HCT116 (cell line): ENCODE data around the gene COX10. TPM values are rescaled to one million over a fixed set of nuclear protein-coding genes. Genes with fewer than 3 reads are reported as not detected.

Source experiments
- ATAC-seq: fragments of 200-7000 bp; cut with Tn5 transposase; 2 replicates; pipeline ENCODE4 v1.9.1; 2020; ENCODE audit warnings: mild to moderate bottlenecking, moderate library complexity
- BruUV-seq: library from RNA; stranded (reverse); fragments of 400-500 nt; replicated peaks from 2 replicates; lab custom pipeline; 2021; lab: Mats Ljungman, UMichigan
- CTCF ChIA-PET: fragments of 300-600 bp; sonication (Branson Sonifier 250); formaldehyde crosslinking; loops from one replicate; lab custom pipeline; 2021; ENCODE audit warnings: antibody characterized with exemption; lab: Charles Lee
- POLR2A ChIA-PET: fragments of 300-600, 350-600 bp; sonication (Branson Sonifier 250); formaldehyde crosslinking; loops from one replicate; lab custom pipeline; 2021; ENCODE audit warnings: antibody characterized with exemption; lab: Charles Lee
- RAD21 ChIA-PET, 2 experiments: fragments of 300-600 bp; sonication (Branson Sonifier 250); formaldehyde crosslinking; loops; one replicate each; lab custom pipeline; 2023; ENCODE audit warnings: low total read pairs in 2 of 2; ENCODE audit not compliant: uncharacterized antibody in 2 of 2, unreplicated experiment in 2 of 2, low non-redundant PET in 1 of 2; lab: Charles Lee
- DNase-seq: peaks from one replicate; pipeline ENCODE4 v3.0.0-alpha.2; 2010; ENCODE audit warnings: low read depth, low spot score
- H2AFZ ChIP-seq: fragments of 200-600 bp; shearing (Covaris generic), sonication (generic); 2 replicates; pipeline ENCODE4 v1.6.1; 2017; ENCODE audit warnings: low read depth, mixed run types, mixed read lengths, antibody characterized with exemption, low read length; ENCODE audit not compliant: poor library complexity, severe bottlenecking
- H3K27ac ChIP-seq: 2 replicates; pipeline ENCODE4 v1.5.1; 2012; ENCODE audit warnings: low read depth, low read length
- H3K27me3 ChIP-seq: fragments of 200-600 bp; sonication (generic); 2 replicates; pipeline ENCODE4 v1.6.1; 2016; ENCODE audit warnings: mixed run types, low read length, mixed read lengths; ENCODE audit not compliant: insufficient read depth
- H3K36me3 ChIP-seq, 2 experiments: fragments of 200-500 bp in 1 of 2; fragments of 200-600 bp in 1 of 2; sonication (Bioruptor generic) in 1 of 2; sonication (generic) in 1 of 2; 2 replicates each; pipeline versions ENCODE4 v1.5.1 to v1.6.1; 2014 to 2016; ENCODE audit warnings: low read length in 2 of 2, inconsistent platforms in 1 of 2, mixed read lengths in 1 of 2, mixed run types in 1 of 2; ENCODE audit not compliant: insufficient read depth in 2 of 2, control insufficient read depth in 1 of 2
- H3K4me1 ChIP-seq, 2 experiments: fragments of 200-600 bp in 1 of 2; sonication (generic) in 1 of 2; 2 replicates each; pipeline versions ENCODE4 v1.5.1 to v1.6.1; 2012 to 2017; ENCODE audit warnings: low read length in 2 of 2, inconsistent platforms in 1 of 2, mild to moderate bottlenecking in 1 of 2, mixed read lengths in 1 of 2, mixed run types in 1 of 2, moderate library complexity in 1 of 2; ENCODE audit not compliant: insufficient read depth in 2 of 2, control insufficient read depth in 1 of 2
- H3K4me2 ChIP-seq: fragments of 200-600 bp; sonication (generic); 2 replicates; pipeline ENCODE4 v1.6.1; 2017; ENCODE audit warnings: mixed run types, low read length, mixed read lengths
- H3K4me3 ChIP-seq, 2 experiments: fragments of 200-600 bp in 1 of 2; sonication (generic) in 1 of 2; replicated peaks in 1 of 2; 2 replicates each; pipeline ENCODE4 v1.5.1; 2011 to 2016; ENCODE audit warnings: low read length in 2 of 2, control low read depth in 1 of 2, low read depth in 1 of 2, mild to moderate bottlenecking in 1 of 2, mixed read lengths in 1 of 2, mixed run types in 1 of 2
- H3K79me2 ChIP-seq: fragments of 200-600 bp; sonication (generic); 2 replicates; pipeline ENCODE4 v1.6.1; 2017; ENCODE audit warnings: mild to moderate bottlenecking, mixed run types, low read length, moderate library complexity, mixed read lengths; ENCODE audit not compliant: insufficient read depth
- H3K9ac ChIP-seq: fragments of 200-600 bp; sonication (generic); 2 replicates; pipeline ENCODE4 v1.6.1; 2016; ENCODE audit warnings: low read length, mixed read lengths
- H3K9me2 ChIP-seq: fragments of 200-600 bp; sonication (generic), shearing (Covaris generic); 2 replicates; pipeline ENCODE4 v1.6.1; 2017; ENCODE audit warnings: mixed run types, mild to moderate bottlenecking, moderate library complexity; ENCODE audit not compliant: insufficient read depth
- H3K9me3 ChIP-seq, 2 experiments: fragments of 200-500 bp in 1 of 2; fragments of 200-600 bp in 1 of 2; sonication (Bioruptor generic) in 1 of 2; sonication (generic) in 1 of 2; 2 replicates each; pipeline ENCODE4 v1.6.1; 2014 to 2017; ENCODE audit warnings: low read length in 2 of 2, mixed read lengths in 2 of 2, inconsistent platforms in 1 of 2, low read depth in 1 of 2, mild to moderate bottlenecking in 1 of 2, mixed run types in 1 of 2, moderate library complexity in 1 of 2; ENCODE audit not compliant: control insufficient read depth in 1 of 2, insufficient read depth in 1 of 2
- H4K20me1 ChIP-seq: fragments of 200-600 bp; sonication (generic), shearing (Covaris generic); 2 replicates; pipeline ENCODE4 v1.6.1; 2017; ENCODE audit warnings: mixed run types, mild to moderate bottlenecking, moderate library complexity; ENCODE audit not compliant: insufficient read depth
- CBX3 ChIP-seq: IDR thresholded peaks from 2 replicates; pipeline ENCODE4 v1.6.1; 2012; ENCODE audit warnings: low read depth
- CEBPB ChIP-seq: IDR thresholded peaks from 2 replicates; pipeline ENCODE4 v1.6.1; 2012; ENCODE audit warnings: low read depth
- EGR1 ChIP-seq: IDR thresholded peaks from 2 replicates; pipeline ENCODE4 v1.6.1; 2012; ENCODE audit warnings: low read depth
- EZH2 ChIP-seq: fragments of 200-600 bp; sonication (generic); IDR thresholded peaks from 2 replicates; pipeline ENCODE4 v1.6.1; 2017; ENCODE audit warnings: antibody characterized with exemption, mixed run types
- EZH2phosphoT487 ChIP-seq: fragments of 200-600 bp; IDR thresholded peaks from 2 replicates; pipeline ENCODE4 v1.6.1; 2018; ENCODE audit warnings: antibody characterized with exemption, borderline replicate concordance
- FOSL1 ChIP-seq: IDR thresholded peaks from 2 replicates; pipeline ENCODE4 v1.6.1; 2012; ENCODE audit warnings: low read depth
- JUND ChIP-seq: IDR thresholded peaks from 2 replicates; pipeline ENCODE4 v1.6.1; 2012
- MAX ChIP-seq: IDR thresholded peaks from 2 replicates; pipeline ENCODE4 v1.6.1; 2012
- POLR2AphosphoS5 ChIP-seq: IDR thresholded peaks from 2 replicates; pipeline ENCODE4 v1.6.1; 2011; ENCODE audit warnings: mild to moderate bottlenecking, low read depth, low read length, moderate library complexity
- RAD21 ChIP-seq: IDR thresholded peaks from 2 replicates; pipeline ENCODE4 v1.6.1; 2012; ENCODE audit warnings: low read depth, mild to moderate bottlenecking
- SIN3A ChIP-seq: IDR thresholded peaks from 2 replicates; pipeline ENCODE4 v1.6.1; 2012; ENCODE audit warnings: low read depth
- SRF ChIP-seq: IDR thresholded peaks from 2 replicates; pipeline ENCODE4 v1.6.1; 2012; ENCODE audit warnings: low read depth
- TCF7L2 ChIP-seq: IDR thresholded peaks from 2 replicates; pipeline ENCODE4 v1.7.0; 2011; ENCODE audit warnings: borderline replicate concordance, inconsistent platforms; ENCODE audit not compliant: insufficient read depth, insufficient read length; ENCODE audit errors: extremely low read depth
- YY1 ChIP-seq: IDR thresholded peaks from 2 replicates; pipeline ENCODE4 v1.6.1; 2011; ENCODE audit warnings: low read length, low read depth, moderate library complexity, mild to moderate bottlenecking; ENCODE audit not compliant: insufficient replicate concordance; ENCODE audit errors: extremely low read depth
- ZFX ChIP-seq: fragments of 450-650 bp; IDR thresholded peaks from 2 replicates; pipeline ENCODE4 v1.6.1; 2017
- ZNF274 ChIP-seq: fragments of 200-500 bp; sonication (Bioruptor generic); IDR thresholded peaks from 2 replicates; pipeline ENCODE4 v1.6.1; 2014; ENCODE audit warnings: mild to moderate bottlenecking, low read depth, low read length, inconsistent platforms
- intact Hi-C: fragments of 100-400 bp; cut with micrococcal nuclease; formaldehyde crosslinking; loops from 2 replicates; pipeline ENCODE4 v1.10.0; 2022
- total RNA-seq: library from RNA; stranded (reverse); gene quantifications from one replicate; pipeline ENCODE4 v1.2.1, GENCODE V29; 2021; ENCODE audit not compliant: unreplicated experiment
- TF ChIP-seq, protein P1 (sequence below): IDR thresholded peaks from 2 replicates; pipeline ENCODE4 v1.6.1; 2012; ENCODE audit warnings: low read depth
- TF ChIP-seq, protein P2 (sequence below): IDR thresholded peaks from 2 replicates; pipeline ENCODE4 v1.6.1; 2011; ENCODE audit warnings: mild to moderate bottlenecking, low read length, moderate library complexity; ENCODE audit not compliant: insufficient replicate concordance; ENCODE audit errors: extremely low read depth
- TF ChIP-seq, protein P3 (sequence below): IDR thresholded peaks from 2 replicates; pipeline ENCODE4 v1.6.1; 2012

Gene COX10
- total RNA-seq, 1 experiment from 2014 or later: 22.4 TPM

DNA sequence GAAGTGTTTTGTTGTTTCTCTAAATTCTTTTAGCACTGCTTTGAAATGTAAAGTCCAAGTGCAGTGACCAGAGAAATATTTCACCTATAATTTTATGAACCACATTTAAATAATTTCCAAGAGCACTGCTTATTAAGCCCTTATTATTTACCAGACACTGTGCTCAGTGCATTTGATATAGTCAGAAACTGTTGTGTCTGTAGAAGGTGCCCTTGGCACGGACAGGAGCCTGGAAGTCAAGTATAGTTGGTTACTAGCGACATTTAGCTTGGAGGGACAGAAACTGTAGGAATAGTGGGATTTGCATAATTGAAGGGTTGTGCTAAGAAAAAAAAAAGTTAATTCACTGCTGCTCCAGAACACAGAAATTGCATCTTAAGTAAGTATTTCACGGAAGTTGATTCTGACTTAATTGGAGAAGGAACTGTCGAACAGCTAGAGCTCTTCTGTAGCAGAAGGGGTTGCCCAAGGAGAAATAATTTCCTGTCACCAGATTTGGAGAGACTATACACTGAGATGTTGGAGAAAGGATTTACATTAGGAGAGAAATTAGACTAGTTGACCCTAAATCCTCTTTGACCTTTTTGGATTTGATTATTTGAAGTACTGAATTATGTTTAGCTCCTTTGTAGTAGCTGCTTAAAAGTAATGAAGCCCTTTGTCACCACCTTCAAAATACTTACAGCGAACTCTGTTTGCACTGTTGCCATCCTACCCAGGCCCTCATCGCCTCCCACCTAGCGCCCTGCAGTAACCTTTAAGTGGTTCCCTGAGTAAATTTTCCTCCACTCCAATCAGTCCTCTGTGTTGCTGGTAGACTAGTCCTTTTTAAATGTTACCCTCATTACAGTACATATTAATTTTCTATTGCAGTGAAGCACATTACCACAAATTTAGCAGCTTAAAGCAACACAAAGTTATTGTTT lies 25.6 kb downstream of the COX10 start:
- POLR2A ChIA-PET: no interaction called here
- no peak overlapping the region for H3K4me3 ChIP-seq
- H3K27ac ChIP-seq: no peak overlapping the region
- TF ChIP-seq CBX3 (no peak), EZH2 (no peak), FOSL1 (no peak), JUND (no peak), MAX (no peak), POLR2AphosphoS5 (no peak), TCF7L2 (no peak), SRF (no peak), EZH2phosphoT487 (no peak), CEBPB (no peak), EGR1 (no peak), SIN3A (no peak), RAD21 (no peak), YY1 (no peak), ZFX (no peak), ZNF274 (no peak)
- TF ChIP-seq, protein P1, sequence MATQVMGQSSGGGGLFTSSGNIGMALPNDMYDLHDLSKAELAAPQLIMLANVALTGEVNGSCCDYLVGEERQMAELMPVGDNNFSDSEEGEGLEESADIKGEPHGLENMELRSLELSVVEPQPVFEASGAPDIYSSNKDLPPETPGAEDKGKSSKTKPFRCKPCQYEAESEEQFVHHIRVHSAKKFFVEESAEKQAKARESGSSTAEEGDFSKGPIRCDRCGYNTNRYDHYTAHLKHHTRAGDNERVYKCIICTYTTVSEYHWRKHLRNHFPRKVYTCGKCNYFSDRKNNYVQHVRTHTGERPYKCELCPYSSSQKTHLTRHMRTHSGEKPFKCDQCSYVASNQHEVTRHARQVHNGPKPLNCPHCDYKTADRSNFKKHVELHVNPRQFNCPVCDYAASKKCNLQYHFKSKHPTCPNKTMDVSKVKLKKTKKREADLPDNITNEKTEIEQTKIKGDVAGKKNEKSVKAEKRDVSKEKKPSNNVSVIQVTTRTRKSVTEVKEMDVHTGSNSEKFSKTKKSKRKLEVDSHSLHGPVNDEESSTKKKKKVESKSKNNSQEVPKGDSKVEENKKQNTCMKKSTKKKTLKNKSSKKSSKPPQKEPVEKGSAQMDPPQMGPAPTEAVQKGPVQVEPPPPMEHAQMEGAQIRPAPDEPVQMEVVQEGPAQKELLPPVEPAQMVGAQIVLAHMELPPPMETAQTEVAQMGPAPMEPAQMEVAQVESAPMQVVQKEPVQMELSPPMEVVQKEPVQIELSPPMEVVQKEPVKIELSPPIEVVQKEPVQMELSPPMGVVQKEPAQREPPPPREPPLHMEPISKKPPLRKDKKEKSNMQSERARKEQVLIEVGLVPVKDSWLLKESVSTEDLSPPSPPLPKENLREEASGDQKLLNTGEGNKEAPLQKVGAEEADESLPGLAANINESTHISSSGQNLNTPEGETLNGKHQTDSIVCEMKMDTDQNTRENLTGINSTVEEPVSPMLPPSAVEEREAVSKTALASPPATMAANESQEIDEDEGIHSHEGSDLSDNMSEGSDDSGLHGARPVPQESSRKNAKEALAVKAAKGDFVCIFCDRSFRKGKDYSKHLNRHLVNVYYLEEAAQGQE: no peak
- TF ChIP-seq, protein P2, sequence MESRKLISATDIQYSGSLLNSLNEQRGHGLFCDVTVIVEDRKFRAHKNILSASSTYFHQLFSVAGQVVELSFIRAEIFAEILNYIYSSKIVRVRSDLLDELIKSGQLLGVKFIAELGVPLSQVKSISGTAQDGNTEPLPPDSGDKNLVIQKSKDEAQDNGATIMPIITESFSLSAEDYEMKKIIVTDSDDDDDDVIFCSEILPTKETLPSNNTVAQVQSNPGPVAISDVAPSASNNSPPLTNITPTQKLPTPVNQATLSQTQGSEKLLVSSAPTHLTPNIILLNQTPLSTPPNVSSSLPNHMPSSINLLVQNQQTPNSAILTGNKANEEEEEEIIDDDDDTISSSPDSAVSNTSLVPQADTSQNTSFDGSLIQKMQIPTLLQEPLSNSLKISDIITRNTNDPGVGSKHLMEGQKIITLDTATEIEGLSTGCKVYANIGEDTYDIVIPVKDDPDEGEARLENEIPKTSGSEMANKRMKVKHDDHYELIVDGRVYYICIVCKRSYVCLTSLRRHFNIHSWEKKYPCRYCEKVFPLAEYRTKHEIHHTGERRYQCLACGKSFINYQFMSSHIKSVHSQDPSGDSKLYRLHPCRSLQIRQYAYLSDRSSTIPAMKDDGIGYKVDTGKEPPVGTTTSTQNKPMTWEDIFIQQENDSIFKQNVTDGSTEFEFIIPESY: no peak
- TF ChIP-seq, protein P3, sequence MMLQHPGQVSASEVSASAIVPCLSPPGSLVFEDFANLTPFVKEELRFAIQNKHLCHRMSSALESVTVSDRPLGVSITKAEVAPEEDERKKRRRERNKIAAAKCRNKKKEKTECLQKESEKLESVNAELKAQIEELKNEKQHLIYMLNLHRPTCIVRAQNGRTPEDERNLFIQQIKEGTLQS: no peak
- TF ChIP-seq, all 23 proteins: peak for 0
- peaks cover 88% of the 10 kb centered on the region for H3K79me2 ChIP-seq
- no peaks in the 10 kb centered on the region for H3K27me3 ChIP-seq
- BruUV-seq: no TSS peak
- ChIA-PET RAD21 (no interaction called here), CTCF (no interaction called here)
- intact Hi-C loops: no loop called here
- H3K9me3 ChIP-seq: no peaks in the 10 kb centered on the region
- no peak overlapping the region for H3K4me2 ChIP-seq
- DNase-seq (no peak), ATAC-seq (no peak)
- H4K20me1 ChIP-seq: peaks cover 13% of the 10 kb centered on the region; the same call in 1 of the 2 replicates
- H3K9me2 ChIP-seq: no peaks in the 10 kb centered on the region
- no peak overlapping the region for H2AFZ ChIP-seq
- no peak overlapping the region for H3K9ac ChIP-seq
- no peaks in the 10 kb centered on the region for H3K4me1 ChIP-seq
- H3K36me3 ChIP-seq: no peaks in the 10 kb centered on the region
